ENCODE data around the gene RABL3.
"Not testable (repeated sequence)": the region's sequence is repeated elsewhere in the genome, so short reads cannot be mapped to it uniquely, and the experiment has no call there.

The RABL3 gene

GRCh38 chr3:120683213-120683612 lies 59.1 kb downstream of the RABL3 start:
- no peak for DNase-seq (ENCODE audit: low read depth)

- no peak for DNase-seq (ENCODE audit: low read depth)
These were observed 60.1 kb downstream of the RABL3 start, which contains the start of gene HGD for GRCh38 chr3:120682095-120682681. HGD (minus strand) TSS chr3:120682239; CDS start chr3:120682111, 128 bp downstream.

GRCh38 chr3:120681506-120682038 lies 60.7 kb downstream of the RABL3 start:
- no peak for DNase-seq (ENCODE audit: low read depth)

GRCh38 chr3:120681018-120681417 lies 61.3 kb downstream of the RABL3 start:
- no peak for DNase-seq (ENCODE audit: low read depth)

GRCh38 chr3:120680193-120680894 lies 62.0 kb downstream of the RABL3 start:
- DNase-seq (ENCODE audit: low read depth), result no peak

GRCh38 chr3:120678984-120679383 lies 63.3 kb downstream of the RABL3 start:
- DNase-seq (ENCODE audit: low read depth), result no peak

GRCh38 chr3:120678331-120678947 lies 63.9 kb downstream of the RABL3 start:
- no peak for DNase-seq (ENCODE audit: low read depth)

GRCh38 chr3:120677193-120677592 lies 65.1 kb downstream of the RABL3 start:
- DNase-seq (ENCODE audit: low read depth), result not testable (repeated sequence)

- DNase-seq (ENCODE audit: low read depth), result no peak
These were observed 69.2 kb downstream of the RABL3 start for GRCh38 chr3:120673116-120673515.

GRCh38 chr3:120670576-120670975 lies 71.7 kb downstream of the RABL3 start:
- no peak for DNase-seq (ENCODE audit: low read depth)

- no peak for DNase-seq (ENCODE audit: low read depth)
These were observed 77.4 kb downstream of the RABL3 start for GRCh38 chr3:120664926-120665325.

GRCh38 chr3:120661945-120662344 lies 80.4 kb downstream of the RABL3 start:
- no peak for DNase-seq (ENCODE audit: low read depth)

- DNase-seq (ENCODE audit: low read depth), result no peak
These were observed 81.0 kb downstream of the RABL3 start for GRCh38 chr3:120661106-120661905.

GRCh38 chr3:120659834-120660233 lies 82.5 kb downstream of the RABL3 start:
- no peak for DNase-seq (ENCODE audit: low read depth)

- no peak for DNase-seq (ENCODE audit: low read depth)
These were observed 83.0 kb downstream of the RABL3 start for GRCh38 chr3:120659285-120659684.

- no peak for DNase-seq (ENCODE audit: low read depth)
These were observed 89.3 kb downstream of the RABL3 start for GRCh38 chr3:120652896-120653545.

- no peak for DNase-seq (ENCODE audit: low read depth)
These were observed 90.0 kb downstream of the RABL3 start for GRCh38 chr3:120652281-120652680.

- DNase-seq (ENCODE audit: low read depth), result no peak
These were observed 92.0 kb downstream of the RABL3 start for GRCh38 chr3:120650311-120650710.

- no peak for DNase-seq (ENCODE audit: low read depth)
These were observed 92.5 kb downstream of the RABL3 start for GRCh38 chr3:120649830-120650233.

GRCh38 chr3:120648290-120648689 lies 94.0 kb downstream of the RABL3 start:
- DNase-seq (ENCODE audit: low read depth), result no peak

GRCh38 chr3:120646771-120647432 lies 95.4 kb downstream of the RABL3 start:
- no peak for DNase-seq (ENCODE audit: low read depth)
